Upper lobe of left lung (tissue), 4 donors: ENCODE data around the gene PFKL.

ENCODE experiments used
- EP300 ChIP-seq, 4 donors: sonication (generic); formaldehyde crosslinking; IDR thresholded peaks; one replicate each; pipeline ENCODE4 v1.5.1; 2017; ENCODE audit warnings: antibody characterized with exemption in 4 of 4, control low read depth in 2 of 4
- POLR2A ChIP-seq, 4 donors: fragments of 450-650 bp; IDR thresholded peaks; one replicate each; pipeline ENCODE4 v1.5.1; 2016 to 2017; ENCODE audit warnings: antibody characterized with exemption in 4 of 4, mild to moderate bottlenecking in 2 of 4
- POLR2AphosphoS5 ChIP-seq, 2 donors: sonication (generic); formaldehyde crosslinking; IDR thresholded peaks; one replicate each; pipeline ENCODE4 v1.5.1; 2017; ENCODE audit warnings: antibody characterized with exemption in 2 of 2
- TF ChIP-seq, protein P1 (sequence below), 6 experiments: fragments of 450-650 bp in 4 of 6; fragments of 200-600 bp in 2 of 6; sonication (generic) in 2 of 6; IDR thresholded peaks; one replicate each; pipeline ENCODE4 v1.5.1; 2016 to 2019; ENCODE audit warnings: antibody characterized with exemption in 6 of 6

DNA sequence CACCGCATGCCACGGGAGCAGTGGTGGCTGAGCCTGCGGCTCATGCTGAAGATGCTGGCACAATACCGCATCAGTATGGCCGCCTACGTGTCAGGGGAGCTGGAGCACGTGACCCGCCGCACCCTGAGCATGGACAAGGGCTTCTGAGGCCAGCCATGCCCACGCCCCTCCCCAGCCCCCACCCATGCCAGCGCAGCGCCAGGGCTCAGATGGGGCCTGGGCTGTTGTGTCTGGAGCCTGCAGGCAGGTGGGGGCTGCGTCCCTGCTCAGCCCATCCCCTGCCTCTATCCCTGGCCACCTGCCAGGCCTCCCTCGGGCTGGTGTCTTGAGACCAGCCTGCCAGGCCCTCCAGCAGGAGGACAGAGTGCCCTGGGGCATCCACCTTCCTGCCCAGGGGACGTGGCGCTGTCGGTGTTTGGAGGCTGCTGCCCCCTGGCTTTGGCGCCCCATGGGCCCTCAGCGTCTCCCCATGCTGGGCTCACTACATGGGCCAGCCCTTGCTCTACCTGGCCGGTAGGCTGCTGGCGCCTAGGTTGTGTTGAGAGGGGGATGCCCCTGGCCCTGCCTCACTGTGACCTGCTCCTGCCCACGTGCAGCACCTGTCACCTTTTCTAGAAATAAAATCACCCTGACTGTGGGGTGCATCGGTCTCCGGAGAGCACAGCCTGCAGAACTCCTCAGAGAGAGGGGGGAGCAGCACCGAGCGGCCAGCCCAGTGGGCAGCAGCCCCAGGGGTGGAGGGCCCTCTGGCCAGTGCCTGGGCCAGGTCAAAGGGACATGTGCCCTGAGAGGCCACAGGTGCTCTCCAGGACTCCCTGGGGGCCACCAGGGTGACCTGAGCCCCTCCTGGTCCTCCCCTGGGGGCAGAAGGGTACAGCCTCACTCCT lies 27.1 kb downstream of the PFKL start:
- TF ChIP-seq, protein P1, sequence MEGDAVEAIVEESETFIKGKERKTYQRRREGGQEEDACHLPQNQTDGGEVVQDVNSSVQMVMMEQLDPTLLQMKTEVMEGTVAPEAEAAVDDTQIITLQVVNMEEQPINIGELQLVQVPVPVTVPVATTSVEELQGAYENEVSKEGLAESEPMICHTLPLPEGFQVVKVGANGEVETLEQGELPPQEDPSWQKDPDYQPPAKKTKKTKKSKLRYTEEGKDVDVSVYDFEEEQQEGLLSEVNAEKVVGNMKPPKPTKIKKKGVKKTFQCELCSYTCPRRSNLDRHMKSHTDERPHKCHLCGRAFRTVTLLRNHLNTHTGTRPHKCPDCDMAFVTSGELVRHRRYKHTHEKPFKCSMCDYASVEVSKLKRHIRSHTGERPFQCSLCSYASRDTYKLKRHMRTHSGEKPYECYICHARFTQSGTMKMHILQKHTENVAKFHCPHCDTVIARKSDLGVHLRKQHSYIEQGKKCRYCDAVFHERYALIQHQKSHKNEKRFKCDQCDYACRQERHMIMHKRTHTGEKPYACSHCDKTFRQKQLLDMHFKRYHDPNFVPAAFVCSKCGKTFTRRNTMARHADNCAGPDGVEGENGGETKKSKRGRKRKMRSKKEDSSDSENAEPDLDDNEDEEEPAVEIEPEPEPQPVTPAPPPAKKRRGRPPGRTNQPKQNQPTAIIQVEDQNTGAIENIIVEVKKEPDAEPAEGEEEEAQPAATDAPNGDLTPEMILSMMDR (IDR thresholded peaks at IDR 0.05) = no peak
- no peak for TF ChIP-seq POLR2A (IDR thresholded peaks at IDR 0.05)
- TF ChIP-seq POLR2AphosphoS5 (IDR thresholded peaks at IDR 0.05) = no peak
- TF ChIP-seq EP300 (IDR thresholded peaks at IDR 0.05) = no peak
